PC-3 (cell line): Measurements from ENCODE around the gene FAM24B. TPM values are rescaled to one million over a fixed set of nuclear protein-coding genes. Genes with fewer than 3 reads are reported as not detected.

Experiments used
- ATAC-seq: fragments of 200-7000 bp; cut with Tn5 transposase; 2 replicates; pipeline ENCODE4 v1.9.1; 2020; ENCODE audit warnings: mild to moderate bottlenecking, moderate library complexity
- BruUV-seq: library from RNA; stranded (reverse); fragments of 400-500 nt; replicated peaks from 2 replicates; lab custom pipeline; 2021; lab: Mats Ljungman, UMichigan
- CTCF ChIA-PET: fragments of 300-600 bp; sonication (Branson Sonifier 250); formaldehyde crosslinking; loops from one replicate; lab custom pipeline; 2022; ENCODE audit warnings: antibody characterized with exemption; lab: Charles Lee
- POLR2A ChIA-PET: fragments of 300-600 bp; sonication (Branson Sonifier 250); formaldehyde crosslinking; loops from one replicate; lab custom pipeline; 2022; ENCODE audit warnings: antibody characterized with exemption; ENCODE audit not compliant: unreplicated experiment; lab: Charles Lee
- DNase-seq: peaks from one replicate; pipeline ENCODE4 v3.0.0-alpha.2; 2015
- H2AFZ ChIP-seq: fragments of 300-600 bp; sonication (generic); 2 replicates; pipeline ENCODE4 v1.6.0; 2016; ENCODE audit warnings: antibody characterized with exemption, low read length
- H3F3A ChIP-seq: fragments of 300-600 bp; sonication (generic); one replicate; pipeline ENCODE4 v1.6.0; 2017; ENCODE audit warnings: antibody characterized with exemption, low read length, control low read depth, mild to moderate bottlenecking; ENCODE audit not compliant: unreplicated experiment
- H3K27ac ChIP-seq: fragments of 300-600 bp; sonication (generic); 2 replicates; pipeline ENCODE4 v1.5.1; 2016; ENCODE audit warnings: mild to moderate bottlenecking, low read length
- H3K27me3 ChIP-seq: fragments of 300-600 bp; sonication (generic); 2 replicates; pipeline ENCODE4 v1.6.1; 2016; ENCODE audit warnings: low read length, mixed read lengths
- H3K36me3 ChIP-seq: fragments of 300-600 bp; sonication (generic); 2 replicates; pipeline ENCODE4 v1.6.1; 2016; ENCODE audit warnings: low read depth, mixed run types, low read length, mixed read lengths
- H3K4me1 ChIP-seq: fragments of 300-600 bp; sonication (generic); 2 replicates; pipeline ENCODE4 v1.5.1; 2016; ENCODE audit warnings: low read length; ENCODE audit not compliant: insufficient read depth
- H3K4me2 ChIP-seq: fragments of 300-600 bp; sonication (generic); 2 replicates; pipeline ENCODE4 v1.6.0; 2016; ENCODE audit warnings: low read length
- H3K4me3 ChIP-seq: fragments of 300-600 bp; sonication (generic); 2 replicates; pipeline ENCODE4 v1.5.1; 2016; ENCODE audit warnings: mild to moderate bottlenecking, low read length, mixed read lengths
- H3K79me2 ChIP-seq: fragments of 300-600 bp; sonication (generic); 2 replicates; pipeline ENCODE4 v1.6.1; 2017; ENCODE audit warnings: low read length, mixed read lengths
- H3K9ac ChIP-seq: fragments of 300-600 bp; sonication (generic); 2 replicates; pipeline ENCODE4 v1.6.0; 2016; ENCODE audit warnings: mild to moderate bottlenecking, low read length
- H3K9me2 ChIP-seq: fragments of 300-600 bp; sonication (generic); replicated peaks from 2 replicates; pipeline ENCODE4 v1.6.1; 2016; ENCODE audit warnings: mixed run types, low read length, mixed read lengths
- H3K9me3 ChIP-seq: fragments of 300-600 bp; sonication (generic); 2 replicates; pipeline ENCODE4 v1.6.1; 2016; ENCODE audit warnings: low read length, mixed read lengths
- H4K20me1 ChIP-seq: fragments of 300-600 bp; sonication (generic); 2 replicates; pipeline ENCODE4 v1.6.1; 2016; ENCODE audit warnings: low read length, mixed read lengths
- EZH2 ChIP-seq: fragments of 300-600 bp; sonication (generic); IDR thresholded peaks from one replicate; pipeline ENCODE4 v1.6.1; 2017; ENCODE audit warnings: antibody characterized with exemption, mild to moderate bottlenecking, low read length; ENCODE audit not compliant: unreplicated experiment
- EZH2phosphoT487 ChIP-seq: fragments of 300-600 bp; sonication (generic); IDR thresholded peaks from 2 replicates; pipeline ENCODE4 v1.6.1; 2018; ENCODE audit warnings: mild to moderate bottlenecking, antibody characterized with exemption, low read length, borderline replicate concordance
- intact Hi-C: fragments of 100-400 bp; cut with micrococcal nuclease; formaldehyde crosslinking; loops from 2 replicates; pipeline ENCODE4 v1.9.0; 2023
- total RNA-seq: library from RNA; depleted of rRNA; stranded (reverse); fragments of >200 nt; gene quantifications from 2 replicates; pipeline ENCODE4 v1.2.3, GENCODE V29; 2014
- TF ChIP-seq, protein P1 (sequence below): fragments of 300-600 bp; sonication (generic); conservative IDR thresholded peaks from 2 replicates; pipeline ENCODE4 v1.5.1; 2017; ENCODE audit warnings: antibody characterized with exemption, low read depth, mild to moderate bottlenecking, low read length

Gene FAM24B
- total RNA-seq, 1 experiment from 2014 or later, result 5.2 TPM

DNA sequence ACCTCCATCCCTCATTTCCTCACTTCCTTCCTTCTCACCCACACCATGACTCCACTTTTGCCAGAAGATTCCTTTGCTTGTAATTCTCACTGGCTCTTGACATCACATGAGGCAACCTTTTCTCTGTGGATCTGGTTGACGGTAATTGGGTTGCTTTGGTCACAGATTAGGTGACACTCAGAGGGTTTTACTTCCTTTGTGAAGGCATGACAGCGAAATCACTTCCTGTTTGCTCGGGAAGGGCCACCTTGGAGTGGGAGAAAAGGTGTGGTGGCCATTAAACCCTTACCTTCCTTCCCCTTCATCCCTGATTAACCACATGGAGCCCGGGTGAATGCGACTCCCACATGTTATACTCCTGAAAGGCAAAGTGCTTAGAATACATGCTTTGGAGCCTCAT, 63.9 kb downstream of the FAM24B start:
- TF ChIP-seq EZH2phosphoT487, result no peak
- no peak for TF ChIP-seq EZH2
- TF ChIP-seq, protein P1, sequence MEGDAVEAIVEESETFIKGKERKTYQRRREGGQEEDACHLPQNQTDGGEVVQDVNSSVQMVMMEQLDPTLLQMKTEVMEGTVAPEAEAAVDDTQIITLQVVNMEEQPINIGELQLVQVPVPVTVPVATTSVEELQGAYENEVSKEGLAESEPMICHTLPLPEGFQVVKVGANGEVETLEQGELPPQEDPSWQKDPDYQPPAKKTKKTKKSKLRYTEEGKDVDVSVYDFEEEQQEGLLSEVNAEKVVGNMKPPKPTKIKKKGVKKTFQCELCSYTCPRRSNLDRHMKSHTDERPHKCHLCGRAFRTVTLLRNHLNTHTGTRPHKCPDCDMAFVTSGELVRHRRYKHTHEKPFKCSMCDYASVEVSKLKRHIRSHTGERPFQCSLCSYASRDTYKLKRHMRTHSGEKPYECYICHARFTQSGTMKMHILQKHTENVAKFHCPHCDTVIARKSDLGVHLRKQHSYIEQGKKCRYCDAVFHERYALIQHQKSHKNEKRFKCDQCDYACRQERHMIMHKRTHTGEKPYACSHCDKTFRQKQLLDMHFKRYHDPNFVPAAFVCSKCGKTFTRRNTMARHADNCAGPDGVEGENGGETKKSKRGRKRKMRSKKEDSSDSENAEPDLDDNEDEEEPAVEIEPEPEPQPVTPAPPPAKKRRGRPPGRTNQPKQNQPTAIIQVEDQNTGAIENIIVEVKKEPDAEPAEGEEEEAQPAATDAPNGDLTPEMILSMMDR, result no peak
- no peak overlapping the region for H2AFZ ChIP-seq
- ATAC-seq, result no peak
- H3K9me2 ChIP-seq, result no peaks in the 10 kb centered on the region
- H3K36me3 ChIP-seq, result no peaks in the 10 kb centered on the region
- no TSS peak for BruUV-seq
- H3K79me2 ChIP-seq, result no peaks in the 10 kb centered on the region
- H3F3A ChIP-seq, result no peaks in the 10 kb centered on the region
- H3K4me1 ChIP-seq, result no peaks in the 10 kb centered on the region
- H4K20me1 ChIP-seq, result no peaks in the 10 kb centered on the region
- CTCF ChIA-PET, result no interaction called here
- H3K9me3 ChIP-seq, result no peaks in the 10 kb centered on the region
- no peak overlapping the region for H3K9ac ChIP-seq
- no peaks in the 10 kb centered on the region for H3K27me3 ChIP-seq
- DNase-seq, result no peak
- no peak overlapping the region for H3K27ac ChIP-seq
- no peak overlapping the region for H3K4me3 ChIP-seq
- intact Hi-C loops, result no loop called here
- no peak overlapping the region for H3K4me2 ChIP-seq
- POLR2A ChIA-PET, result no interaction called here

DNA sequence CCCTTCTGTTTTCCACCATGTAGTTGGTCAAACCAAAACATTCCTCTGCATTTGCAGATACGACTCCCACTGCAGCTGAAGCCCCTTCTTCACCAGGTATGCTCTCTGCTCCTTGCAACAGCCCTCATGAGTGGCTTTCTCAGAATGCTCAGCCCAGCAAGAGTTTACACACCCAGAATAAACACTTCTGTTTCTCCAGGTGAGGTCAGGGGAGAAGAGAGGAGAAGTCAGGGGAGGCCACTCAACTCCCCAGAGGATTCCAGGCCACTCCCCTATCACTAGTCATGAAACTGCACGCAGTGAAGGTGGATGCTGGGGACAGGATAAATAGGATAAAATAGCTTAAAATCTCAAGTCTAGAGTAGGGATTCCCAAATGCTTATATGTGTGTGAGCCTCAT, 64.9 kb downstream of the FAM24B start:
- ATAC-seq (no peak), DNase-seq (no peak)
- H3F3A ChIP-seq, result no peaks in the 10 kb centered on the region
- H3K27ac ChIP-seq, result no peak overlapping the region
- H3K4me1 ChIP-seq, result no peaks in the 10 kb centered on the region
- CTCF ChIA-PET, result no interaction called here
- H3K4me3 ChIP-seq, result no peak overlapping the region
- H3K79me2 ChIP-seq, result no peaks in the 10 kb centered on the region
- no peaks in the 10 kb centered on the region for H3K36me3 ChIP-seq
- H2AFZ ChIP-seq, result no peak overlapping the region
- H3K9ac ChIP-seq, result no peak overlapping the region
- H3K27me3 ChIP-seq, result no peaks in the 10 kb centered on the region
- H3K9me2 ChIP-seq, result no peaks in the 10 kb centered on the region
- H3K9me3 ChIP-seq, result no peaks in the 10 kb centered on the region
- BruUV-seq, result no TSS peak
- POLR2A ChIA-PET, result no interaction called here
- H3K4me2 ChIP-seq, result no peak overlapping the region
- no peaks in the 10 kb centered on the region for H4K20me1 ChIP-seq
- TF ChIP-seq, protein P1, result no peak
- no peak for TF ChIP-seq EZH2
- no peak for TF ChIP-seq EZH2phosphoT487
- intact Hi-C loops, result no loop called here

DNA sequence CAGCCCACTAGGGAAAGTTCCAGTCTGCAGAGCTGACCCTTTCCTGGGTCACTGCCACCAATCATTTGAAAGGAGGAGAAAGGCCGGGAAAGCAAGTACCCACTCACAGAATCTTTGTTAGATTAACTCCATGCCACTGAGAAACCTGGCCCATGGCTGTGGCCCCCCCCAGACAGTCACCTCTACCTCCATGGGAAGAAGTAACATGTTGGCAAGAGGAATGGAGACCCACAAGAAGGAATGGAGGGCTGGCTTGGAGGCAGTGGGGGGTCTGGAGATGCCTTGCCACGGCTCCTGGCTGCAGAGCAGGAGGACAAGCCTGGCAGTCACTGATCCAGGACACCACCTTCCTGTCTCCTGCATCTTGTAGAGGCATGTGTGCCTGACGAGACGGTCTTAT, 66.6 kb downstream of the FAM24B start:
- Histone ChIP-seq H3K4me1 (no peaks in the 10 kb centered on the region), H3K9me2 (no peaks in the 10 kb centered on the region), H3K79me2 (no peaks in the 10 kb centered on the region), H3K36me3 (no peaks in the 10 kb centered on the region), H4K20me1 (no peaks in the 10 kb centered on the region), H3K27ac (no peak overlapping the region), H3K9ac (no peak overlapping the region), H3K27me3 (no peaks in the 10 kb centered on the region), H3K4me3 (no peak overlapping the region), H3K9me3 (no peaks in the 10 kb centered on the region), H3F3A (no peaks in the 10 kb centered on the region), H2AFZ (no peak overlapping the region), H3K4me2 (no peak overlapping the region)
- BruUV-seq, result no TSS peak
- DNase-seq (no peak), ATAC-seq (no peak)
- ChIA-PET CTCF (no interaction called here), POLR2A (no interaction called here)
- intact Hi-C loops, result no loop called here
- TF ChIP-seq, protein P1, result no peak
- TF ChIP-seq EZH2phosphoT487 (no peak), EZH2 (no peak)
